GM23338 (cell line): ENCODE results near the gene FFAR2. TPM values are rescaled to one million over a fixed set of nuclear protein-coding genes. Genes with fewer than 3 reads are reported as not detected.

Experiments used
- ATAC-seq: fragments of 200-7000 bp; cut with Tn5 transposase; 3 replicates; pipeline ENCODE4 v1.9.1; 2020
- DNase-seq: peaks from one replicate; pipeline ENCODE4 v3.0.0-alpha.2; 2015; ENCODE audit warnings: low spot score
- H2AFZ ChIP-seq: fragments of 200-600 bp; sonication (generic); 2 replicates; pipeline ENCODE4 v1.8.0; 2016; ENCODE audit warnings: antibody characterized with exemption, mild to moderate bottlenecking, moderate library complexity
- H3F3A ChIP-seq: fragments of 200-600 bp; sonication (generic); replicated peaks from 2 replicates; pipeline ENCODE4 v1.8.0; 2017; ENCODE audit warnings: antibody characterized with exemption, mixed run types, low read depth
- H3K27ac ChIP-seq: fragments of 200-600 bp; sonication (generic); 2 replicates; pipeline ENCODE4 v1.6.1; 2016; ENCODE audit warnings: low read depth
- H3K27me3 ChIP-seq: fragments of 200-600 bp; sonication (generic); 2 replicates; pipeline ENCODE4 v1.8.0; 2016; ENCODE audit warnings: mild to moderate bottlenecking, mixed run types, moderate library complexity; ENCODE audit not compliant: insufficient read depth
- H3K36me3 ChIP-seq: fragments of 200-600 bp; sonication (generic); 2 replicates; pipeline ENCODE4 v1.8.0; 2016; ENCODE audit warnings: mild to moderate bottlenecking; ENCODE audit not compliant: insufficient read depth
- H3K4me1 ChIP-seq: fragments of 200-600 bp; sonication (generic); 2 replicates; pipeline ENCODE4 v1.8.0; 2016; ENCODE audit warnings: mild to moderate bottlenecking, moderate library complexity; ENCODE audit not compliant: insufficient read depth
- H3K4me2 ChIP-seq: fragments of 200-600 bp; sonication (generic); 2 replicates; pipeline ENCODE4 v1.7.1; 2017; ENCODE audit warnings: mixed run types
- H3K4me3 ChIP-seq: fragments of 200-600 bp; sonication (generic); 2 replicates; pipeline ENCODE4 v1.6.1; 2016; ENCODE audit warnings: mixed run types
- H3K79me2 ChIP-seq: fragments of 200-600 bp; sonication (generic); replicated peaks from 2 replicates; pipeline ENCODE4 v1.8.0; 2017; ENCODE audit warnings: mild to moderate bottlenecking; ENCODE audit not compliant: insufficient read depth
- H3K9me2 ChIP-seq: fragments of 200-600 bp; sonication (generic); 2 replicates; pipeline ENCODE4 v1.8.0; 2017; ENCODE audit not compliant: insufficient read depth
- H4K20me1 ChIP-seq: fragments of 200-600 bp; sonication (generic); replicated peaks from 2 replicates; pipeline ENCODE4 v1.8.0; 2017; ENCODE audit warnings: mild to moderate bottlenecking; ENCODE audit not compliant: insufficient read depth
- H3K27ac Mint-ChIP-seq: 2 replicates; pipeline ENCODE4 v1.8.0; 2020; ENCODE audit warnings: inconsistent platforms, mild to moderate bottlenecking, moderate library complexity, mixed read lengths
- H3K27me3 Mint-ChIP-seq: 3 replicates; pipeline ENCODE4 v1.8.0; 2022; ENCODE audit warnings: low read depth, mild to moderate bottlenecking, moderate library complexity, mixed read lengths, inconsistent platforms; ENCODE audit not compliant: insufficient read depth, poor library complexity
- H3K36me3 Mint-ChIP-seq: 3 replicates; pipeline ENCODE4 v1.8.0; 2021; ENCODE audit warnings: low read depth, mild to moderate bottlenecking, inconsistent platforms, moderate library complexity, mixed read lengths
- H3K4me1 Mint-ChIP-seq: 3 replicates; pipeline ENCODE4 v1.8.0; 2020; ENCODE audit warnings: mild to moderate bottlenecking, inconsistent platforms, mixed read lengths
- H3K4me3 Mint-ChIP-seq: 3 replicates; pipeline ENCODE4 v1.8.0; 2021; ENCODE audit warnings: moderate library complexity, mild to moderate bottlenecking, inconsistent platforms, mixed read lengths
- H3K9me3 Mint-ChIP-seq: 3 replicates; pipeline ENCODE4 v1.8.0; 2020; ENCODE audit warnings: moderate library complexity, mild to moderate bottlenecking, inconsistent platforms, mixed read lengths
- CTCF ChIP-seq, 2 experiments: fragments of 200-600 bp in 1 of 2; sonication (generic) in 1 of 2; conservative IDR thresholded peaks; 2 replicates each; pipeline versions ENCODE4 v1.5.1 to v1.6.1; 2016 to 2017; ENCODE audit warnings: antibody characterized with exemption in 2 of 2, low read depth in 2 of 2, mild to moderate bottlenecking in 2 of 2, moderate library complexity in 1 of 2
- EZH2 ChIP-seq: fragments of 200-600 bp; sonication (generic); IDR thresholded peaks from one replicate; pipeline ENCODE4 v1.8.0; 2017; ENCODE audit warnings: antibody characterized with exemption, mild to moderate bottlenecking, low read depth; ENCODE audit not compliant: unreplicated experiment
- EZH2phosphoT487 ChIP-seq: fragments of 200-600 bp; sonication (generic); IDR thresholded peaks from one replicate; pipeline ENCODE4 v1.8.1; 2018; ENCODE audit warnings: antibody characterized with exemption; ENCODE audit not compliant: unreplicated experiment
- JUNB ChIP-seq: IDR thresholded peaks from one replicate; pipeline ENCODE4 v1.6.1; 2016; ENCODE audit warnings: antibody characterized with exemption; ENCODE audit not compliant: unreplicated experiment
- POLR2AphosphoS5 ChIP-seq: IDR thresholded peaks from 2 replicates; pipeline ENCODE4 v1.6.1; 2016; ENCODE audit warnings: antibody characterized with exemption, low read depth
- ZNF114 ChIP-seq: fragments of 250-450 bp; sonication (Bioruptor Pico); IDR thresholded peaks from 2 replicates; pipeline ENCODE4 v1.5.0; 2020; ENCODE audit warnings: mild to moderate bottlenecking, moderate library complexity
- ZNF462 ChIP-seq: fragments of 250-450 bp; sonication (Bioruptor Pico); IDR thresholded peaks from 2 replicates; pipeline ENCODE4 v1.5.0; 2020; ENCODE audit warnings: mild to moderate bottlenecking, moderate library complexity
- polyA plus RNA-seq: library from polyadenylated mRNA; unstranded; fragments of >200 nt; fragmentation: Nextera tagmentation; extraction: Ambion mirVana; gene quantifications from 2 replicates; pipeline ENCODE4 v1.2.1, GENCODE V29; 2016
- total RNA-seq: library from RNA; depleted of rRNA; stranded (reverse); fragments of >200 nt; shearing (Covaris generic); gene quantifications from 2 replicates; pipeline ENCODE4 v1.2.3, GENCODE V29; 2014

The FFAR2 gene
- total and polyA plus RNA-seq, 2 experiments from 2014 or later: not detected

DNA sequence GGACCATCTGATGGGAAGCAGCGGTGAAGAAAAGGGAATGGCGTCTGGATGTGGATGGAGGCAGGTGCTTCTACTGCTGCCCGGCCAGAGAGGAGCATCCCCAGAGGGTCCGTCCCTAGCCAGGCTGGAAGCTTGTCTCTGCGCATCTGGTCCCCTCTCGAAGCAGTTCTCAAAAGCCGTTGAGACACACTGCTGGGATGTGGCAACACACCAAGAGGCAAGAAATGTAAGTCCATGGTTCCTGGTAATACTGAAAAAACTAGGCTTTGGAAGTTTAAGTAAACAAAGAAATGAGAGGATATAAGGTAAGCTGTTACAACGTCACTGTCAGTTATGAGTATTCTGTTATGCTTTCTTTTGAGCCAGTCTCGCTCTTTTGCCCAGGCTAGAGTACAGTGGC, 15.1 kb upstream of the FFAR2 start:
- H3K9me2 ChIP-seq: no peaks in the 10 kb centered on the region
- H3K4me3 ChIP-seq: no peak overlapping the region
- Mint-ChIP-seq H3K4me3 (no peak overlapping the region), H3K9me3 (peaks cover 6% of the 10 kb centered on the region; the same call in 1 of the 3 replicates), H3K36me3 (no peaks in the 10 kb centered on the region), H3K4me1 (no peaks in the 10 kb centered on the region), H3K27ac (no peak overlapping the region), H3K27me3 (peaks cover 10% of the 10 kb centered on the region)
- no peak overlapping the region for H2AFZ ChIP-seq
- no peaks in the 10 kb centered on the region for H3K79me2 ChIP-seq
- no peak for ATAC-seq
- no peak overlapping the region for H3K27ac ChIP-seq
- DNase-seq: no peak
- H4K20me1 ChIP-seq: no peaks in the 10 kb centered on the region
- TF ChIP-seq JUNB: no peak
- no peak for TF ChIP-seq CTCF (conservative IDR thresholded peaks at IDR 0.05; ENCODE audit: low read depth in 2 of 2)
- TF ChIP-seq EZH2: no peak
- TF ChIP-seq ZNF114 (CRISPR knock-in tag): no peak
- TF ChIP-seq EZH2phosphoT487: no peak
- no peaks in the 10 kb centered on the region for H3F3A ChIP-seq
- H3K4me1 ChIP-seq: no peaks in the 10 kb centered on the region
- no peaks in the 10 kb centered on the region for H3K27me3 ChIP-seq
- H3K36me3 ChIP-seq: no peaks in the 10 kb centered on the region
- no peak overlapping the region for H3K4me2 ChIP-seq

GRCh38 chr19:35433448-35433847, 14.6 kb upstream of the FFAR2 start:
- no peak for ATAC-seq
- H3K27me3 Mint-ChIP-seq: peaks cover 10% of the 10 kb centered on the region
- Histone ChIP-seq H3K9me2 (no peaks in the 10 kb centered on the region), H3K4me1 (no peaks in the 10 kb centered on the region), H3K36me3 (no peaks in the 10 kb centered on the region), H3K4me3 (no peak overlapping the region), H3K79me2 (no peaks in the 10 kb centered on the region), H3K27me3 (no peaks in the 10 kb centered on the region), H3F3A (no peaks in the 10 kb centered on the region), H3K4me2 (no peak overlapping the region), H4K20me1 (no peaks in the 10 kb centered on the region), H3K27ac (no peak overlapping the region), H2AFZ (no peak overlapping the region)
- H3K9me3 Mint-ChIP-seq: peaks cover 6% of the 10 kb centered on the region; the same call in 1 of the 3 replicates
- H3K4me1 Mint-ChIP-seq: no peaks in the 10 kb centered on the region
- H3K36me3 Mint-ChIP-seq: no peaks in the 10 kb centered on the region
- H3K27ac Mint-ChIP-seq: no peak overlapping the region
- no peak for DNase-seq
- no peak overlapping the region for H3K4me3 Mint-ChIP-seq
- TF ChIP-seq POLR2AphosphoS5 (no peak), ZNF462 (CRISPR knock-in tag) (no peak)
